Natural killer cell (primary cell): ENCODE results near the gene LRRC47. TPM values are rescaled to one million over a fixed set of nuclear protein-coding genes. Genes with fewer than 3 reads are reported as not detected.
A peak's percentile ranks its signal among the peaks of the same experiment; 100 is the strongest.

Source experiments
- ATAC-seq, 3 donors: fragments of 150-1000 bp in 2 of 3; fragments of 200-7000 bp in 1 of 3; cut with Tn5 transposase; 1 replicate in 1 of 3; 2 replicates in 2 of 3; pipeline ENCODE4 v1.10.0; 2021; ENCODE audit warnings: mild to moderate bottlenecking in 2 of 3, moderate library complexity in 2 of 3
- DNase-seq, 2 donors: peaks; one replicate each; pipeline versions ENCODE4 v3.0.0 to v3.0.0-alpha.2; 2013 to 2021; ENCODE audit warnings: mixed read lengths in 1 of 2
- H3K27ac ChIP-seq: one replicate; pipeline ENCODE4 v1.5.1; 2013; ENCODE audit warnings: mild to moderate bottlenecking, low read length
- H3K27me3 ChIP-seq: one replicate; pipeline ENCODE4 v1.6.1; 2013; ENCODE audit warnings: low read length; ENCODE audit not compliant: control insufficient read depth, insufficient read depth
- H3K36me3 ChIP-seq: one replicate; pipeline ENCODE4 v1.6.1; 2013; ENCODE audit warnings: low read length; ENCODE audit not compliant: control insufficient read depth, insufficient read depth
- H3K4me1 ChIP-seq: one replicate; pipeline ENCODE4 v1.6.1; 2013; ENCODE audit warnings: low read length; ENCODE audit not compliant: control insufficient read depth, insufficient read depth
- H3K4me3 ChIP-seq: one replicate; pipeline ENCODE4 v1.5.1; 2013; ENCODE audit warnings: low read length
- H3K9me3 ChIP-seq: one replicate; pipeline ENCODE4 v1.6.1; 2013; ENCODE audit warnings: low read length; ENCODE audit not compliant: control insufficient read depth, insufficient read depth
- H3K27ac Mint-ChIP-seq, 2 donors: one replicate each; pipeline ENCODE4 v1.8.0; 2022; ENCODE audit warnings: mild to moderate bottlenecking in 2 of 2, mixed read lengths in 2 of 2, moderate library complexity in 1 of 2
- H3K27me3 Mint-ChIP-seq, 2 donors: one replicate each; pipeline ENCODE4 v1.8.0; 2022; ENCODE audit warnings: low read depth in 2 of 2, mixed read lengths in 2 of 2
- H3K36me3 Mint-ChIP-seq: one replicate; pipeline ENCODE4 v1.8.0; 2022; ENCODE audit warnings: mixed read lengths
- H3K4me1 Mint-ChIP-seq, 2 donors: one replicate each; pipeline ENCODE4 v1.8.0; 2022; ENCODE audit warnings: mixed read lengths in 2 of 2
- H3K4me3 Mint-ChIP-seq: one replicate; pipeline ENCODE4 v1.8.0; 2022; ENCODE audit warnings: mild to moderate bottlenecking, moderate library complexity, mixed read lengths
- H3K9me3 Mint-ChIP-seq, 2 donors: one replicate each; pipeline ENCODE4 v1.8.0; 2022; ENCODE audit warnings: mixed read lengths in 2 of 2
- WGBS: methylation state at CpG from one replicate; pipeline ENCODE4 v1.1.7; 2013; ENCODE audit warnings: missing lambda C conversion rate; ENCODE audit not compliant: insufficient coverage; 5-methylcytosine and 5-hydroxymethylcytosine counted together
- intact Hi-C: fragments of 100-400 bp; cut with micrococcal nuclease; formaldehyde crosslinking; loops from one replicate; pipeline ENCODE4 v1.14.2; 2022
- total RNA-seq, 4 donors: library from RNA; stranded (reverse); fragments of 120-200 nt in 1 of 4; gene quantifications; one replicate each; pipeline versions ENCODE4 v1.2.3 to v1.2.4, GENCODE V29; 2013 to 2022
- TF ChIP-seq, protein P1 (sequence below): fragments of 200-600 bp; IDR thresholded peaks from one replicate; pipeline ENCODE4 v1.8.0; 2022; ENCODE audit warnings: antibody characterized with exemption

LRRC47 gene
- total RNA-seq: 10 to 100 TPM; 33.5 to 49.8 (median 45.2) TPM
- total RNA-seq (2013): 31.8 TPM

DNA sequence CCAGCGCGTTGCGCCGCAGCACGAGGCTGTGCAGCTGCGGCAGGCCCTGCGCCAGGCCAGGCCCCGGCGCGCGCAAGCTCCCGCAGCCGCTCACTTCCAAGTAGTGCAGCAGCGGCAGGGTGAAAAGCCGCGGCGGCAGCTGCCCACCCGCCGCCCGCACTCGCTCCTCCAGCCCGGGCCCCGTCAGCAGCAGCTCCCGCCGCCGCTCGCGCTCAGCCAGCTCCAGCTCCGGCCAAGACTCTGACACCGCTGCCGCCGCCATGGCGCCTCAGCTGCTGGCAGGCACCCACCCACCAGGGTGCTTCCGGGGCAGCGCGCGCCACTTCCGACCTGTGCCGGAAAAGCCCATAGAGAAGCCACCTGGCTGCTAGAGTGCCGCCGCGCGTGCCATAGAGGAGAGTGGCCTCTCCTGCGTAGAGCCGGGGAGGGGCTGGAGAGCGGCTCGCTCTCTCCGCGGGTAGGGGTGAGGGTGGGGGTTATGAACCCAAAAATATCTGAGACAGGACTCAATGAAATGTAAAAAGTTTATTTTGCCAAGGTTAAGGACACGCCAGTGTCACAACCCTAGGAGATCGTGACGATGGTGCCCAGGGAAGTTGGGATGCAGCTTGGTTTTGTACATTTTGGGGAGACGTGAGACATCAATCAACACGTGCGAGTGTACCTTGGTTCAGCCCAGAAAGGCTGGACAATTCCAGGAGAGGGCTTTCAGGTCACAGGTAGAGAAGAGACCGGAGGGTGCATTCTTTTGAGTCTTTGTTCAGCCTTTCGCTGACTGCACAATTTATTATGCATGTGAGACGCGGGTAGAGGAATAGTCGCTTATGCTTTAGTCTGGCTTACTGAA lies at the start of gene LRRC47:
TSS of gene LRRC47 (minus strand) at position 284 of the 847 bp plus-strand sequence. CDS start at position 262, 22 bp downstream.
- intact Hi-C loops: loop anchor here (1.0 kb wide), 2 partner anchors 61 to 104 kb away; partner anchors contain the start of genes C1orf174, CEP104 and DFFB
- H3K9me3 Mint-ChIP-seq: no peaks in the 10 kb centered on the region
- Histone ChIP-seq H3K36me3 (peaks cover 8% of the 10 kb centered on the region), H3K9me3 (no peaks in the 10 kb centered on the region), H3K4me1 (peaks cover 33% of the 10 kb centered on the region), H3K27me3 (no peaks in the 10 kb centered on the region), H3K4me3 (peak within 1 kb of the TSS; percentile 44), H3K27ac (peak within 1 kb of the TSS; percentile 61)
- DNase-seq (peak; percentile 92 to 95), ATAC-seq (peak; percentile 99 to 100 (median 99))
- TF ChIP-seq, protein P1, sequence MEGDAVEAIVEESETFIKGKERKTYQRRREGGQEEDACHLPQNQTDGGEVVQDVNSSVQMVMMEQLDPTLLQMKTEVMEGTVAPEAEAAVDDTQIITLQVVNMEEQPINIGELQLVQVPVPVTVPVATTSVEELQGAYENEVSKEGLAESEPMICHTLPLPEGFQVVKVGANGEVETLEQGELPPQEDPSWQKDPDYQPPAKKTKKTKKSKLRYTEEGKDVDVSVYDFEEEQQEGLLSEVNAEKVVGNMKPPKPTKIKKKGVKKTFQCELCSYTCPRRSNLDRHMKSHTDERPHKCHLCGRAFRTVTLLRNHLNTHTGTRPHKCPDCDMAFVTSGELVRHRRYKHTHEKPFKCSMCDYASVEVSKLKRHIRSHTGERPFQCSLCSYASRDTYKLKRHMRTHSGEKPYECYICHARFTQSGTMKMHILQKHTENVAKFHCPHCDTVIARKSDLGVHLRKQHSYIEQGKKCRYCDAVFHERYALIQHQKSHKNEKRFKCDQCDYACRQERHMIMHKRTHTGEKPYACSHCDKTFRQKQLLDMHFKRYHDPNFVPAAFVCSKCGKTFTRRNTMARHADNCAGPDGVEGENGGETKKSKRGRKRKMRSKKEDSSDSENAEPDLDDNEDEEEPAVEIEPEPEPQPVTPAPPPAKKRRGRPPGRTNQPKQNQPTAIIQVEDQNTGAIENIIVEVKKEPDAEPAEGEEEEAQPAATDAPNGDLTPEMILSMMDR: no peak
- H3K4me3 Mint-ChIP-seq: peak within 1 kb of the TSS; percentile 90
- peaks cover 18 to 38% of the 10 kb centered on the region in 2 donors for H3K4me1 Mint-ChIP-seq
- H3K27me3 Mint-ChIP-seq: peaks cover 0 to 5% of the 10 kb centered on the region in 2 donors
- H3K36me3 Mint-ChIP-seq: no peaks in the 10 kb centered on the region
- peak within 1 kb of the TSS; percentile 61 to 85 for H3K27ac Mint-ChIP-seq
- WGBS: 6% methylated on average over 60 of the region's 60 CpGs

GRCh38 chr1:3842912-3843311 lies 46.6 kb upstream of the LRRC47 start:
- TF ChIP-seq, protein P1: no peak
- Mint-ChIP-seq H3K4me3 (no peak overlapping the region), H3K27me3 (no peaks in the 10 kb centered on the region), H3K36me3 (peaks cover 15% of the 10 kb centered on the region), H3K9me3 (no peaks in the 10 kb centered on the region), H3K27ac (no peak overlapping the region), H3K4me1 (no peaks in the 10 kb centered on the region)
- ATAC-seq (no peak), DNase-seq (no peak)
- WGBS: 76% methylated on average over 9 of the region's 9 CpGs
- Histone ChIP-seq H3K36me3 (peaks cover 49% of the 10 kb centered on the region), H3K4me3 (no peak overlapping the region), H3K27ac (no peak overlapping the region), H3K9me3 (no peaks in the 10 kb centered on the region), H3K27me3 (no peaks in the 10 kb centered on the region), H3K4me1 (no peaks in the 10 kb centered on the region)
- intact Hi-C loops: no loop called here

GRCh38 chr1:3841491-3841890 lies 45.2 kb upstream of the LRRC47 start:
- no peaks in the 10 kb centered on the region for H3K9me3 ChIP-seq
- Mint-ChIP-seq H3K36me3 (peaks cover 15% of the 10 kb centered on the region), H3K27ac (no peak overlapping the region), H3K4me3 (no peak overlapping the region), H3K9me3 (no peaks in the 10 kb centered on the region), H3K4me1 (no peaks in the 10 kb centered on the region), H3K27me3 (no peaks in the 10 kb centered on the region)
- ATAC-seq (no peak), DNase-seq (no peak)
- no peak overlapping the region for H3K27ac ChIP-seq
- peaks cover 54% of the 10 kb centered on the region for H3K36me3 ChIP-seq
- no peaks in the 10 kb centered on the region for H3K27me3 ChIP-seq
- 94% methylated on average over 7 of the region's 7 CpGs for WGBS
- H3K4me3 ChIP-seq: no peak overlapping the region
- TF ChIP-seq, protein P1: no peak
- intact Hi-C loops: no loop called here
- H3K4me1 ChIP-seq: no peaks in the 10 kb centered on the region
